Muscle layer of duodenum (tissue), 2 donors: ENCODE measurements around the gene PREX1.

Experiments used
- H3K27ac ChIP-seq: one replicate; pipeline ENCODE4 v1.7.0; 2013; ENCODE audit warnings: mild to moderate bottlenecking, low read length
- H3K27me3 ChIP-seq: one replicate; pipeline ENCODE4 v1.7.0; 2013; ENCODE audit warnings: low read depth, mild to moderate bottlenecking, control low read depth, low read length
- H3K36me3 ChIP-seq, 2 donors: one replicate each; pipeline ENCODE4 v1.7.0; 2013; ENCODE audit warnings: low read length in 2 of 2, control low read depth in 1 of 2, mild to moderate bottlenecking in 1 of 2; ENCODE audit not compliant: insufficient read depth in 2 of 2, control insufficient read depth in 1 of 2
- H3K4me1 ChIP-seq, 2 donors: one replicate each; pipeline ENCODE4 v1.7.0; 2013; ENCODE audit warnings: low read length in 2 of 2, mild to moderate bottlenecking in 2 of 2, control low read depth in 1 of 2, moderate library complexity in 1 of 2; ENCODE audit not compliant: insufficient read depth in 2 of 2, control insufficient read depth in 1 of 2
- H3K4me3 ChIP-seq, 2 donors: one replicate each; pipeline ENCODE4 v1.7.0; 2013; ENCODE audit warnings: low read length in 2 of 2, low read depth in 1 of 2, mild to moderate bottlenecking in 1 of 2
- H3K9me3 ChIP-seq, 2 donors: one replicate each; pipeline ENCODE4 v1.7.0; 2013; ENCODE audit warnings: low read length in 2 of 2, control low read depth in 1 of 2, mild to moderate bottlenecking in 1 of 2; ENCODE audit not compliant: control insufficient read depth in 1 of 2
- donor health status: healthy.

Gene PREX1

GRCh38 chr20:48788486-48789072 lies 39.2 kb downstream of the PREX1 start:
- H3K4me3 ChIP-seq: no peak overlapping the region
- no peaks in the 10 kb centered on the region for H3K9me3 ChIP-seq
- no peaks in the 10 kb centered on the region for H3K36me3 ChIP-seq
- no peaks in the 10 kb centered on the region for H3K27me3 ChIP-seq
- peaks cover 10 to 15% of the 10 kb centered on the region in 2 donors for H3K4me1 ChIP-seq
- H3K27ac ChIP-seq: peak overlapping the region; percentile 36

GRCh38 chr20:48787861-48788375 lies 39.9 kb downstream of the PREX1 start:
- Histone ChIP-seq H3K36me3 (no peaks in the 10 kb centered on the region), H3K9me3 (no peaks in the 10 kb centered on the region), H3K4me3 (no peak overlapping the region), H3K27me3 (no peaks in the 10 kb centered on the region), H3K27ac (peak overlapping the region; percentile 36), H3K4me1 (peaks cover 10 to 15% of the 10 kb centered on the region in 2 donors)

GRCh38 chr20:48786951-48787705 lies 40.7 kb downstream of the PREX1 start:
- Histone ChIP-seq H3K4me3 (no peak overlapping the region), H3K27ac (peak overlapping the region; percentile 18), H3K27me3 (no peaks in the 10 kb centered on the region), H3K36me3 (no peaks in the 10 kb centered on the region), H3K9me3 (no peaks in the 10 kb centered on the region), H3K4me1 (peaks cover 10 to 15% of the 10 kb centered on the region in 2 donors)

- H3K4me1 ChIP-seq: peaks cover 7 to 9% of the 10 kb centered on the region in 2 donors
- H3K27ac ChIP-seq: no peak overlapping the region
- H3K4me3 ChIP-seq: no peak overlapping the region
- H3K36me3 ChIP-seq: no peaks in the 10 kb centered on the region
- no peaks in the 10 kb centered on the region for H3K9me3 ChIP-seq
- no peaks in the 10 kb centered on the region for H3K27me3 ChIP-seq
Measured at GRCh38 chr20:48785801-48786200, 42.0 kb downstream of the PREX1 start.

- Histone ChIP-seq H3K4me1 (peaks cover 2 to 6% of the 10 kb centered on the region in 2 donors), H3K27me3 (no peaks in the 10 kb centered on the region), H3K4me3 (no peak overlapping the region), H3K27ac (no peak overlapping the region), H3K9me3 (no peaks in the 10 kb centered on the region), H3K36me3 (no peaks in the 10 kb centered on the region)
Measured at GRCh38 chr20:48785256-48785655, 42.5 kb downstream of the PREX1 start.

GRCh38 chr20:48784273-48784641 lies 43.5 kb downstream of the PREX1 start:
- no peaks in the 10 kb centered on the region for H3K27me3 ChIP-seq
- H3K36me3 ChIP-seq: no peaks in the 10 kb centered on the region
- no peak overlapping the region for H3K4me3 ChIP-seq
- H3K9me3 ChIP-seq: no peaks in the 10 kb centered on the region
- no peak overlapping the region for H3K27ac ChIP-seq
- H3K4me1 ChIP-seq: peaks cover 0 to 6% of the 10 kb centered on the region in 2 donors

GRCh38 chr20:48783533-48784272 lies 44.1 kb downstream of the PREX1 start:
- no peak overlapping the region for H3K27ac ChIP-seq
- no peaks in the 10 kb centered on the region for H3K9me3 ChIP-seq
- H3K4me1 ChIP-seq: peaks cover 0 to 6% of the 10 kb centered on the region in 2 donors
- no peak overlapping the region for H3K4me3 ChIP-seq
- no peaks in the 10 kb centered on the region for H3K36me3 ChIP-seq
- H3K27me3 ChIP-seq: no peaks in the 10 kb centered on the region

GRCh38 chr20:48782901-48783308 lies 44.9 kb downstream of the PREX1 start:
- no peaks in the 10 kb centered on the region for H3K36me3 ChIP-seq
- no peaks in the 10 kb centered on the region for H3K9me3 ChIP-seq
- H3K27ac ChIP-seq: no peak overlapping the region
- H3K27me3 ChIP-seq: no peaks in the 10 kb centered on the region
- no peak overlapping the region for H3K4me3 ChIP-seq
- H3K4me1 ChIP-seq: no peaks in the 10 kb centered on the region

- H3K4me1 ChIP-seq: peaks cover 0 to 4% of the 10 kb centered on the region in 2 donors
- no peaks in the 10 kb centered on the region for H3K9me3 ChIP-seq
Measured at GRCh38 chr20:48782053-48782452, 45.7 kb downstream of the PREX1 start.

GRCh38 chr20:48781634-48782033 lies 46.2 kb downstream of the PREX1 start:
- H3K36me3 ChIP-seq: no peaks in the 10 kb centered on the region
- peaks cover 0 to 4% of the 10 kb centered on the region in 2 donors for H3K4me1 ChIP-seq
- no peaks in the 10 kb centered on the region for H3K27me3 ChIP-seq
- no peak overlapping the region for H3K27ac ChIP-seq
- H3K9me3 ChIP-seq: no peaks in the 10 kb centered on the region
- no peak overlapping the region for H3K4me3 ChIP-seq

More at GRCh38 chr20:48782053-48782452, 45.7 kb downstream of the PREX1 start:
- H3K4me3 ChIP-seq: no peak overlapping the region
- no peak overlapping the region for H3K27ac ChIP-seq
- H3K27me3 ChIP-seq: no peaks in the 10 kb centered on the region
- H3K36me3 ChIP-seq: no peaks in the 10 kb centered on the region

- Histone ChIP-seq H3K9me3 (no peaks in the 10 kb centered on the region), H3K36me3 (no peaks in the 10 kb centered on the region), H3K27ac (no peak overlapping the region), H3K4me1 (peaks cover 0 to 4% of the 10 kb centered on the region in 2 donors), H3K4me3 (no peak overlapping the region), H3K27me3 (no peaks in the 10 kb centered on the region)
Measured at GRCh38 chr20:48779435-48779834, 48.4 kb downstream of the PREX1 start.
